Loucy (cell line): ENCODE data around the gene EPB41L2.

Source experiments
- EZH2phosphoT487 ChIP-seq: fragments of 200-600 bp; IDR thresholded peaks from 2 replicates; pipeline ENCODE4 v1.6.1; 2018; ENCODE audit warnings: antibody characterized with exemption, mild to moderate bottlenecking, moderate library complexity, borderline replicate concordance
- TF ChIP-seq, protein P1 (sequence below): fragments of 200-600 bp; sonication (generic); conservative IDR thresholded peaks from 2 replicates; pipeline ENCODE4 v1.5.1; 2014; ENCODE audit warnings: mild to moderate bottlenecking, antibody characterized with exemption, low read length

DNA sequence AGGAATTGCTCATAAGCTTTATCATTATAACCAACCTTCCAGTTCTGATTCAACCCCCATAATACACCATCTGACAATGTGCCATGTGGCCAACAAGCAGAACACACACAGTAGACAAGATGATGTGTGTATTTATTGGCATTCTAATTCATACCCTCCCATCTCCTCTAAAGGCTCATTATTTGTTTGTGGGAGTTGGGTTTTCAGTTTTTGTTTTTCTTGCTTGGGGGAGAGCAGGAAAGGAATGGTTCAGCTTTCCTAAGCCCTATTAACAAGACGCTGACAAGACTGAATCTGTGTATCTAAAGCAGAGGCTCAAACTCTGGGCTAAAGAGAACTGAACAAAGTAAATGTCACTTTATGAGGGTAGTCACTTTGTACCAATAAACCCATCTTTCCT lies 36.8 kb downstream of the EPB41L2 start:
- TF ChIP-seq, protein P1, sequence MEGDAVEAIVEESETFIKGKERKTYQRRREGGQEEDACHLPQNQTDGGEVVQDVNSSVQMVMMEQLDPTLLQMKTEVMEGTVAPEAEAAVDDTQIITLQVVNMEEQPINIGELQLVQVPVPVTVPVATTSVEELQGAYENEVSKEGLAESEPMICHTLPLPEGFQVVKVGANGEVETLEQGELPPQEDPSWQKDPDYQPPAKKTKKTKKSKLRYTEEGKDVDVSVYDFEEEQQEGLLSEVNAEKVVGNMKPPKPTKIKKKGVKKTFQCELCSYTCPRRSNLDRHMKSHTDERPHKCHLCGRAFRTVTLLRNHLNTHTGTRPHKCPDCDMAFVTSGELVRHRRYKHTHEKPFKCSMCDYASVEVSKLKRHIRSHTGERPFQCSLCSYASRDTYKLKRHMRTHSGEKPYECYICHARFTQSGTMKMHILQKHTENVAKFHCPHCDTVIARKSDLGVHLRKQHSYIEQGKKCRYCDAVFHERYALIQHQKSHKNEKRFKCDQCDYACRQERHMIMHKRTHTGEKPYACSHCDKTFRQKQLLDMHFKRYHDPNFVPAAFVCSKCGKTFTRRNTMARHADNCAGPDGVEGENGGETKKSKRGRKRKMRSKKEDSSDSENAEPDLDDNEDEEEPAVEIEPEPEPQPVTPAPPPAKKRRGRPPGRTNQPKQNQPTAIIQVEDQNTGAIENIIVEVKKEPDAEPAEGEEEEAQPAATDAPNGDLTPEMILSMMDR: no peak
- TF ChIP-seq EZH2phosphoT487: no peak
